Thoracic aorta (tissue), 2 donors: ENCODE data around the gene PSD. TPM values are rescaled to one million over a fixed set of nuclear protein-coding genes. Genes with fewer than 3 reads are reported as not detected.

Experiments used
- ATAC-seq: fragments of 150-250 bp; one replicate; pipeline ENCODE4 v1.8.0; 2017; ENCODE audit warnings: low read depth; ENCODE audit not compliant: insufficient number of reproducible peaks, low FRiP score
- DNase-seq: peaks from one replicate; pipeline ENCODE4 v3.0.0-alpha.2; 2020; ENCODE audit warnings: low spot score
- H3K27ac ChIP-seq, 2 donors: fragments of 200-600 bp; sonication (generic); 1 replicate in 1 of 2; 2 replicates in 1 of 2; pipeline ENCODE4 v1.5.1; 2016; ENCODE audit warnings: mild to moderate bottlenecking in 2 of 2, moderate library complexity in 2 of 2
- H3K27me3 ChIP-seq: fragments of 200-600 bp; sonication (generic); replicated peaks from 2 replicates; pipeline ENCODE4 v1.6.0; 2016; ENCODE audit warnings: mild to moderate bottlenecking; ENCODE audit not compliant: insufficient read depth
- H3K36me3 ChIP-seq: fragments of 200-600 bp; sonication (generic); one replicate; pipeline ENCODE4 v1.5.1; 2016
- H3K4me1 ChIP-seq, 2 donors: fragments of 200-600 bp; sonication (generic); 1 replicate in 1 of 2; 2 replicates in 1 of 2; pipeline versions ENCODE4 v1.5.1 to v1.6.0; 2016; ENCODE audit warnings: low read depth in 2 of 2, mild to moderate bottlenecking in 1 of 2; ENCODE audit not compliant: control insufficient read depth in 1 of 2
- H3K4me3 ChIP-seq: fragments of 200-600 bp; sonication (generic); 2 replicates; pipeline ENCODE4 v1.5.1; 2016; ENCODE audit warnings: mild to moderate bottlenecking
- H3K9me3 ChIP-seq: fragments of 200-600 bp; sonication (generic); 2 replicates; pipeline ENCODE4 v1.5.1; 2016
- total RNA-seq, 2 donors: library from RNA; depleted of rRNA; stranded (reverse); fragments of >200 nt; gene quantifications; one replicate each; pipeline versions ENCODE4 v1.1.0 to v1.2.3, GENCODE V29; 2016
- TF ChIP-seq, protein P1 (sequence below): fragments of 200-600 bp; sonication (generic); IDR thresholded peaks from one replicate; pipeline ENCODE4 v1.5.1; 2019; ENCODE audit warnings: antibody characterized with exemption

PSD gene
- total RNA-seq, 2 donors from 2014 or later, result 0.21 TPM; not detected in 1

DNA sequence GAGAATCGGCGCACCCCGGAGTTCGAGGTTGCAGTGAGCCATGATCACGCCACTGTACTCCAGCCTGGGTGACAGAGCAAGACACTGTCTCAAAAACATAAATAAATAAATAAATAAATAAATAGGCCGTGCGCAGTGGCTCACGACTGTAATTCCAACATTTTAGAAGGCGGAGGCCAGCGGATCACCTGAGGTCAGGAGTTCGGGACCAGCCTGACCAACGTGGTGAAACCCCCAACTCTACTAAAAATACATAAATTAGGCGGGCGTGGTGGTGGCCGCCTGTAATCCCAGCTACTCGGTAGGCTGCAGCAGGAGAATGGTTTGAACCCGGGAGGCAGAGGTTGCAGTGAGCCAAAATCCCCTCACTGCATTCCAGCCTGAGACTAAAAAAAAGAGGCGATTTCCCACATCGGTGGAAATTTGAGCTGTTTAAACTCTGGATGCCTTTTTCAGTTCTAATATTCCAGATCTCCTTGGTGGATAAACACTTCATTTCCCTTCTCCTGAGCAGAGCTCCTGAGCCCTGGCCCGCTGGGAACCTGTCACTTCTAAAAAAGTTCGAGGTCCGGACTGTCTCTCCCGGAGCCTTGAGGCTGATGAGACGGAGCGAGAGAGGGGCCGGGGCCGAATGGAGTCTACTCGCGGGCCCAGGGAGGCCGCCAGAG, 25.0 kb downstream of the PSD start:
- peak; percentile 68 for DNase-seq
- peak; percentile 52 for ATAC-seq
- H3K9me3 ChIP-seq, result no peaks in the 10 kb centered on the region

DNA sequence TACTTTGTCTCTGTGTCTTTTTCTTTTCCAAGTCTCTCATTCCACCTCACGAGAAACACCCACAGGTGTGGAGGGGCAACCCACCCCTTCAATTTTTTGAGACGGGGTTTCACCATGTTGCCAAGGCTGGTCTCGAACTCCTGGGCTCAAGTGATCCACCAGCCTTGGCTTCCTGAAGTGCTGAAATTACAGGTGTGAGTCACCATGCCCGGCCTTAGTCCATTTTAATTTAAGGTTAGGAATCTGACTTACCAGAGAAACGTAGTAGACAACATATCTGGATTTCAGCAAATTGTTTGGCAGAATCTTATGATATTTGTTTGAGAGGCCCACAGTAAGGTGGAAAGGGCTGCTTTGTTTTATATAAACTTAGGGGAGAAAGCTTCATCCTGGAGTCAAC, 26.3 kb downstream of the PSD start:
- H3K36me3 ChIP-seq, result no peaks in the 10 kb centered on the region
- H3K4me3 ChIP-seq, result no peak overlapping the region
- no peak overlapping the region for H3K27ac ChIP-seq
- H3K9me3 ChIP-seq, result no peaks in the 10 kb centered on the region
- H3K27me3 ChIP-seq, result no peaks in the 10 kb centered on the region
- TF ChIP-seq, protein P1, sequence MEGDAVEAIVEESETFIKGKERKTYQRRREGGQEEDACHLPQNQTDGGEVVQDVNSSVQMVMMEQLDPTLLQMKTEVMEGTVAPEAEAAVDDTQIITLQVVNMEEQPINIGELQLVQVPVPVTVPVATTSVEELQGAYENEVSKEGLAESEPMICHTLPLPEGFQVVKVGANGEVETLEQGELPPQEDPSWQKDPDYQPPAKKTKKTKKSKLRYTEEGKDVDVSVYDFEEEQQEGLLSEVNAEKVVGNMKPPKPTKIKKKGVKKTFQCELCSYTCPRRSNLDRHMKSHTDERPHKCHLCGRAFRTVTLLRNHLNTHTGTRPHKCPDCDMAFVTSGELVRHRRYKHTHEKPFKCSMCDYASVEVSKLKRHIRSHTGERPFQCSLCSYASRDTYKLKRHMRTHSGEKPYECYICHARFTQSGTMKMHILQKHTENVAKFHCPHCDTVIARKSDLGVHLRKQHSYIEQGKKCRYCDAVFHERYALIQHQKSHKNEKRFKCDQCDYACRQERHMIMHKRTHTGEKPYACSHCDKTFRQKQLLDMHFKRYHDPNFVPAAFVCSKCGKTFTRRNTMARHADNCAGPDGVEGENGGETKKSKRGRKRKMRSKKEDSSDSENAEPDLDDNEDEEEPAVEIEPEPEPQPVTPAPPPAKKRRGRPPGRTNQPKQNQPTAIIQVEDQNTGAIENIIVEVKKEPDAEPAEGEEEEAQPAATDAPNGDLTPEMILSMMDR, result no peak
- H3K4me1 ChIP-seq, result peaks cover 12 to 21% of the 10 kb centered on the region in 2 donors
- ATAC-seq (no peak), DNase-seq (no peak)

More for the DNA sequence above, 25.0 kb downstream of the PSD start:
- peak overlapping the region; percentile 92 to 96 for H3K27ac ChIP-seq
- peaks cover 12 to 22% of the 10 kb centered on the region in 2 donors for H3K4me1 ChIP-seq
- peak overlapping the region; percentile 87 for H3K4me3 ChIP-seq
- H3K36me3 ChIP-seq, result no peaks in the 10 kb centered on the region
- H3K27me3 ChIP-seq, result no peaks in the 10 kb centered on the region
- TF ChIP-seq, protein P1, result no peak

DNA sequence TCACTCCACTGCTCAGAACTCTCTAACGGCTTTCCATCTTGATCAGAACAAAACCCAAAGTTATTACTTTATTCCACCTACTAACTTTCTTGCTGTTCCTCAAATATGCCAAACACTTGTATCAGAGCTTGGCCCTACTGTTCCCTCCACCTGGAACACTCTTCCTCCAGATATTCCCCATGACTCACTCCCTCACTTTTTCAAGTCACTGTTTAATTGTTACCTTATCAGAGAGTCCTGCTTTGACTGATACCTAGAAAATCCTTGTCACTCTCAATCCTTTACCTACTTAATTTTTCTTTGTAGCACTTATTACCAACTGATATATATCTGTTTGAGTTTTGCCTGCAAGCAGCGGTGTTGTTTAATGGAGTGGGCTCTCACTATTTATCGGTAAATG, 28.7 kb downstream of the PSD start:
- Histone ChIP-seq H3K27ac (no peak overlapping the region), H3K4me3 (no peak overlapping the region), H3K4me1 (peaks cover 8 to 16% of the 10 kb centered on the region in 2 donors), H3K9me3 (no peaks in the 10 kb centered on the region), H3K36me3 (no peaks in the 10 kb centered on the region), H3K27me3 (no peaks in the 10 kb centered on the region)
- no peak for DNase-seq
- TF ChIP-seq, protein P1, result no peak
- no peak for ATAC-seq

DNA sequence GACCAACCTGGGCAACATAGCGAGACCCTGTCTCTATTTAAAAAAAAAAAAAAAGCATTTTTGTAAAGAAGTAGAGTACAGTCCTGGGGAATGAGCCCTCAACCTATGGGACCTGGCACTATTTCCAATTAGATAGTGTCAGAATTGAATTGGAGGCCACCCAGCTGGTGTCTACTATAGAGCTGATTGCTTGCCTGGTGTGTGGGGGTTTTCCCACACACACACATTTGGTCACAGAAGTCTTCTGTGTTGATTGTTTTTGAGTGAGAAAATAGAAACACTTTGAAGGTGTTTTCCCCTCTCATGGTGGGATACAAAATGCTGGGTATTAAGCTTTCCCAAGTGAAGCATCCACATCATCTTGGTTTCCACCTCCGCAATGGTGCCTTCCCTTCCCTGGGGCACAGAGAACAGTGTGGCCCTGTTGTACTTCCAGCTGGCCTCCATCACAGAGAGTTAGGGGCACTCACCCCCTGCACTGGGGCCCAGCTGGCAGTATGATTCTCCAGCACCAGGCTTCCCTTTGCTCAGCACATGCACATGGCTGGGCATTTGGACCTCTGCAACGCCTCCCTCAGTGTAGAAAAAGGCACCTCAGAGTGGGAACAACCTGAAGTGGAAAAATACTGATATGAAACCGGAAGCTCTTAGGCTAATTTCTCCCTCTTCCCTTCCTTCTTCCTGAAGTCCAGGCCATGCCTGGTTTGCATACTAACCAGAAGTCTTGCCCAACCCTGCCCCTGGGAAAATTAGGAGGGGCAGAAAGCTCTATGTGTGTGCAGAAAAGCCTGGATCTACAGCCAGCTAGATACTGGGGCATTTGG, 33.8 kb downstream of the PSD start:
- no peak overlapping the region for H3K4me3 ChIP-seq
- DNase-seq, result no peak
- H3K27me3 ChIP-seq, result no peaks in the 10 kb centered on the region
- no peaks in the 10 kb centered on the region for H3K9me3 ChIP-seq
- H3K27ac ChIP-seq, result peak overlapping the region in 1 of 2 donors; percentile 17
- H3K4me1 ChIP-seq, result peaks cover 5 to 9% of the 10 kb centered on the region in 2 donors
- peaks cover 22% of the 10 kb centered on the region for H3K36me3 ChIP-seq
- TF ChIP-seq, protein P1, result no peak
- ATAC-seq, result no peak

DNA sequence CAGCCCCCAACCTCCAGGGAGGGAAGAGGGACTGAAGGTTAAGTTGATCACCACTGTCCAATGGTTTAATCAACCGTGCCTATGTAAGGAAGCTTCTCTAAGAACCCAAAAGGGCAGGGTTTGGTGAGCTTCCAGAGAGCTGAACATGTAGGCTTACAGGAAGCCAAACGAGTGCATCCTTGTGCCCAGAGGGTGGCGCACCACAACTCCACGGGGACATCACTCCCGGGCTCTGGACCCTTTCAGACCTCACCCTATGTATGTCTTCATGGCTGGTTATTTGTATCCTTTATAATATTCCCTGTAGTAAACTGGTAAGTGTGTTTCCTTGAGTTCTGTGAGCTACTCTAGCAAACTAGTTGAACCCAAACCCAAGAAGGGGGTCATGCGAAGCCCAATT, 34.5 kb downstream of the PSD start:
- H3K27ac ChIP-seq, result no peak overlapping the region
- H3K36me3 ChIP-seq, result peaks cover 29% of the 10 kb centered on the region
- H3K4me1 ChIP-seq, result peaks cover 5 to 9% of the 10 kb centered on the region in 2 donors
- H3K9me3 ChIP-seq, result no peaks in the 10 kb centered on the region
- H3K4me3 ChIP-seq, result no peak overlapping the region
- TF ChIP-seq, protein P1, result no peak
- ATAC-seq, result no peak
- no peak for DNase-seq
- H3K27me3 ChIP-seq, result no peaks in the 10 kb centered on the region
